NCI-H2227 treated with DMSO at 0.1 percent for 48 hours (cell line): ENCODE measurements around the gene PLEKHG7.
"Not testable (repeated sequence)": the region's sequence is repeated elsewhere in the genome, so short reads cannot be mapped to it uniquely, and the experiment has no call there.

ENCODE experiments used
- DNase-seq: peaks from one replicate; lab custom pipeline; 2025; lab: John Stamatoyannopoulos, UW

The PLEKHG7 gene

GRCh38 chr12:92749691-92750090 is 46.9 kb downstream of the PLEKHG7 start:
- DNase-seq: not testable (repeated sequence)

- DNase-seq: no peak
Observed at GRCh38 chr12:92753976-92754885, 51.4 kb downstream of the PLEKHG7 start.

- no peak for DNase-seq
Observed at GRCh38 chr12:92756898-92757596, 54.3 kb downstream of the PLEKHG7 start.

- no peak for DNase-seq
Observed at GRCh38 chr12:92757597-92758121, 54.9 kb downstream of the PLEKHG7 start.

GRCh38 chr12:92759634-92760268 is 57.0 kb downstream of the PLEKHG7 start:
- DNase-seq: no peak

- DNase-seq: no peak
Observed at GRCh38 chr12:92762773-92763172, 60.0 kb downstream of the PLEKHG7 start.

- DNase-seq: no peak
Observed at GRCh38 chr12:92764831-92765230, 62.0 kb downstream of the PLEKHG7 start.

- DNase-seq: no peak
Observed at GRCh38 chr12:92765871-92766270, 63.1 kb downstream of the PLEKHG7 start.

- DNase-seq: no peak
Observed at GRCh38 chr12:92769124-92769901, 66.5 kb downstream of the PLEKHG7 start.

- DNase-seq: no peak
Observed at GRCh38 chr12:92771001-92771400, 68.2 kb downstream of the PLEKHG7 start.

GRCh38 chr12:92775416-92775815 is 72.6 kb downstream of the PLEKHG7 start:
- no peak for DNase-seq

- DNase-seq: no peak
Observed at GRCh38 chr12:92778525-92778924, 75.7 kb downstream of the PLEKHG7 start.

- DNase-seq: no peak
Observed at GRCh38 chr12:92779902-92780301, 77.1 kb downstream of the PLEKHG7 start.

- DNase-seq: no peak
Observed at GRCh38 chr12:92784356-92784755, 81.6 kb downstream of the PLEKHG7 start.

- peak; percentile 80 for DNase-seq
Observed at GRCh38 chr12:92784797-92785562, 82.2 kb downstream of the PLEKHG7 start.

- DNase-seq: no peak
Observed at GRCh38 chr12:92785563-92785950, 82.8 kb downstream of the PLEKHG7 start.

- no peak for DNase-seq
Observed at GRCh38 chr12:92786045-92786444, 83.3 kb downstream of the PLEKHG7 start.

GRCh38 chr12:92794356-92794755 is 91.6 kb downstream of the PLEKHG7 start:
- not testable (repeated sequence) for DNase-seq

- no peak for DNase-seq
Observed at GRCh38 chr12:92794814-92795213, 92.0 kb downstream of the PLEKHG7 start.

- DNase-seq: no peak
Observed at GRCh38 chr12:92796650-92797049, 93.9 kb downstream of the PLEKHG7 start.

- DNase-seq: no peak
Observed at GRCh38 chr12:92802906-92803305, 100.1 kb downstream of the PLEKHG7 start.
